GM18511 (cell line): ENCODE results near the gene LMO1.

ENCODE experiments used
- ATAC-seq: cut with Tn5 transposase; IDR thresholded peaks from one replicate; pipeline ENCODE4 v1.9.1; 2021; ENCODE audit warnings: mild to moderate bottlenecking, moderate library complexity; ENCODE audit not compliant: unreplicated experiment

Gene LMO1

GRCh38 chr11:8207080-8208000 is 56.3 kb downstream of the LMO1 start:
- no peak for ATAC-seq

GRCh38 chr11:8206251-8207079 is 57.2 kb downstream of the LMO1 start:
- ATAC-seq: no peak

- no peak for ATAC-seq
Measured at GRCh38 chr11:8205566-8205965, 58.1 kb downstream of the LMO1 start.

- ATAC-seq: no peak
Measured at GRCh38 chr11:8204596-8204995, 59.1 kb downstream of the LMO1 start.

GRCh38 chr11:8204025-8204424 is 59.7 kb downstream of the LMO1 start:
- ATAC-seq: no peak

- ATAC-seq: no peak
Measured at GRCh38 chr11:8203414-8203715, 60.3 kb downstream of the LMO1 start.

- no peak for ATAC-seq
Measured at GRCh38 chr11:8202516-8203413, 60.9 kb downstream of the LMO1 start.

- peak; percentile 96 for ATAC-seq
Measured at GRCh38 chr11:8201644-8202365, 61.9 kb downstream of the LMO1 start.

GRCh38 chr11:8199676-8200075 is 64.0 kb downstream of the LMO1 start:
- ATAC-seq: no peak

GRCh38 chr11:8196749-8197148 is 66.9 kb downstream of the LMO1 start:
- no peak for ATAC-seq

- ATAC-seq: no peak
Measured at GRCh38 chr11:8194956-8195355, 68.7 kb downstream of the LMO1 start.

GRCh38 chr11:8192896-8193209 is 70.8 kb downstream of the LMO1 start:
- no peak for ATAC-seq

GRCh38 chr11:8192016-8192895 is 71.4 kb downstream of the LMO1 start:
- ATAC-seq: no peak

GRCh38 chr11:8190431-8190830 is 73.2 kb downstream of the LMO1 start:
- ATAC-seq: no peak

GRCh38 chr11:8186429-8186828 is 77.2 kb downstream of the LMO1 start:
- ATAC-seq: no peak

GRCh38 chr11:8183111-8183510 is 80.6 kb downstream of the LMO1 start:
- no peak for ATAC-seq

- no peak for ATAC-seq
Measured at GRCh38 chr11:8180469-8180868, 83.2 kb downstream of the LMO1 start.

- ATAC-seq: no peak
Measured at GRCh38 chr11:8178297-8178696, 85.4 kb downstream of the LMO1 start.

GRCh38 chr11:8177136-8177535 is 86.5 kb downstream of the LMO1 start:
- ATAC-seq: no peak
